Heart left ventricle (tissue), 16 donors: ENCODE measurements around the gene CD96. TPM values are rescaled to one million over a fixed set of nuclear protein-coding genes. Genes with fewer than 3 reads are reported as not detected.

Experiments used
- ATAC-seq, 4 donors: fragments of 200-7000 bp; cut with Tn5 transposase; one replicate each; pipeline ENCODE4 v1.9.1; 2020 to 2022; ENCODE audit warnings: moderate library complexity in 4 of 4, mild to moderate bottlenecking in 3 of 4, moderate number of reproducible peaks in 1 of 4
- DNase-seq, 5 donors: peaks; one replicate each; pipeline ENCODE4 v3.0.0-alpha.2; 2020
- H3K27ac ChIP-seq, 12 donors: fragments of 200-600 bp; sonication (generic) in 4 of 12; one replicate each; pipeline versions ENCODE4 v1.5.0 to v1.8.0; 2016 to 2022; ENCODE audit warnings: mild to moderate bottlenecking in 2 of 12
- H3K27me3 ChIP-seq, 9 donors: fragments of 200-600 bp; sonication (generic) in 2 of 9; one replicate each; pipeline versions ENCODE4 v1.5.1 to v1.8.0; 2016 to 2022; ENCODE audit warnings: mild to moderate bottlenecking in 3 of 9
- H3K36me3 ChIP-seq, 9 donors: fragments of 200-600 bp; sonication (generic) in 2 of 9; one replicate each; pipeline versions ENCODE4 v1.5.0 to v1.8.0; 2018 to 2022; ENCODE audit warnings: mild to moderate bottlenecking in 2 of 9
- H3K4me1 ChIP-seq, 12 donors: fragments of 200-600 bp; sonication (generic) in 4 of 12; one replicate each; pipeline versions ENCODE4 v1.5.0 to v1.8.0; 2016 to 2022; ENCODE audit warnings: mild to moderate bottlenecking in 3 of 12
- H3K4me3 ChIP-seq, 12 donors: fragments of 200-600 bp; sonication (generic) in 4 of 12; one replicate each; pipeline versions ENCODE4 v1.5.0 to v1.8.0; 2017 to 2022; ENCODE audit warnings: mild to moderate bottlenecking in 9 of 12, moderate library complexity in 4 of 12
- H3K9me3 ChIP-seq, 12 donors: fragments of 200-600 bp; sonication (generic) in 4 of 12; one replicate each; pipeline versions ENCODE4 v1.5.0 to v1.8.0; 2016 to 2022; ENCODE audit warnings: mild to moderate bottlenecking in 1 of 12
- POLR2A ChIP-seq, 2 donors: fragments of 450-650 bp; IDR thresholded peaks; one replicate each; pipeline ENCODE4 v1.6.1; 2017; ENCODE audit warnings: antibody characterized with exemption in 2 of 2, mild to moderate bottlenecking in 2 of 2, moderate library complexity in 2 of 2
- WGBS, 4 donors: extraction: QIAGEN DNeasy Blood & Tissue Kit in 2 of 4; methylation state at CpG; one replicate each; pipeline versions ENCODE4 v1.1.5 to v1.1.7; 2013 to 2018; 5-methylcytosine and 5-hydroxymethylcytosine counted together
- intact Hi-C, 10 donors: fragments of 100-400 bp; cut with DNase I; formaldehyde crosslinking; loops; one replicate each; pipeline versions ENCODE4 v1.11.1 to v1.14.2; 2022
- polyA plus RNA-seq, 2 donors: library from polyadenylated mRNA; stranded (reverse); fragments of 200-250 nt; gene quantifications; one replicate each; pipeline ENCODE4 v1.2.3, GENCODE V29; 2013
- total RNA-seq, 9 donors: library from RNA; depleted of rRNA in 2 of 9; stranded (reverse); fragments of >200 nt in 2 of 9; fragmentation: NEBNext Ultra II Directional in 3 of 9; extraction: Animal tissue kit (Norgen Biotek cat#: 25700) in 3 of 9; gene quantifications; one replicate each; pipeline versions ENCODE4 v1.1.0 to v1.2.4, GENCODE V29; 2016 to 2023
- TF ChIP-seq, protein P1 (sequence below), 12 donors: fragments of 200-600 bp; sonication (generic) in 4 of 12; IDR thresholded peaks; one replicate each; pipeline versions ENCODE4 v1.5.0 to v1.8.0; 2018 to 2022; ENCODE audit warnings: antibody characterized with exemption in 12 of 12, mild to moderate bottlenecking in 5 of 12
- donor health status: ischemic (EF 13 %, LVEDD 7.1; RV severe dilation, severe dysfunction).
- donor health status: healthy with polysubstance abuse.
- donor health status: DM: no; HTN: yes; CAD: no.
- donor health status: DM: no; HTN: no; CAD: no.
- donor health status: ischemic (EF 25% LVEDD 6.9; RV normal size, moderate dysfunction).
- donor health status: ischemic (EF 25% LVEDD 5.7; RV mildly dilated, moderate dysfunction).
- donor health status: healthy.
- donor health status: DM: yes; HTN: yes; CAD: no.
- donor health status: ischemic (EF 35%, LVEDD 5.7; RV mildly dilated, moderate dysfunction).
- donor health status: nonischemic (EF 11% LVEDD 7.7; RV severe dilation, severe dysfunction).
- donor health status: DM: yes; HTN: yes; CAD: no.
- donor health status: PGD.
- donor health status: ischemic (EF 29% LVEDD 5.4; RV normal size, mild dysfunction).
- donor health status: nonischemic (EF 23%, LVEDD 6.1; RV moderate dilation, normal function).

The CD96 gene
- total and polyA plus RNA-seq, 11 donors, result 0.08 to 4.4 (median 0.28) TPM; not detected in 4

DNA sequence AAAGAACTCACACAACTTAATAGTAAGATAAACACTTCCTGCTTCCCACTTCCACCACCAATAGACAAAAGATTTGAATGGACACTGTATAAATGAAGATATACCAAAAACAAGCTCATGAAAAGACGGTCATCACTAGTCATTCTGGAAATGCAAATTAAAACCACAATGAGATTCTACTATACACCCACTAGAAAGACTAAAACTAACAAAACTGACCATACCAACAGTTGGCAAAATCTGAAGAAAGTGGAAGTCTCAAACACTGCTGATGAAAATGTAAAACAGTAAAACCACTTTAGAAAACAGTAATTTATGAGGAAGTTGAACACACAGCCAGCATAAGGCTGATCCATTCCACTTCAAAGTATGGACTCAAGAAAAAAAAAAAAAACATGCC lies 35.6 kb upstream of the CD96 start:
- 77 to 88% (median 79%) methylated on average over 1 of the region's 1 CpG for WGBS, 4 donors
- no peak for TF ChIP-seq POLR2A (IDR thresholded peaks at IDR 0.05)
- TF ChIP-seq, protein P1, sequence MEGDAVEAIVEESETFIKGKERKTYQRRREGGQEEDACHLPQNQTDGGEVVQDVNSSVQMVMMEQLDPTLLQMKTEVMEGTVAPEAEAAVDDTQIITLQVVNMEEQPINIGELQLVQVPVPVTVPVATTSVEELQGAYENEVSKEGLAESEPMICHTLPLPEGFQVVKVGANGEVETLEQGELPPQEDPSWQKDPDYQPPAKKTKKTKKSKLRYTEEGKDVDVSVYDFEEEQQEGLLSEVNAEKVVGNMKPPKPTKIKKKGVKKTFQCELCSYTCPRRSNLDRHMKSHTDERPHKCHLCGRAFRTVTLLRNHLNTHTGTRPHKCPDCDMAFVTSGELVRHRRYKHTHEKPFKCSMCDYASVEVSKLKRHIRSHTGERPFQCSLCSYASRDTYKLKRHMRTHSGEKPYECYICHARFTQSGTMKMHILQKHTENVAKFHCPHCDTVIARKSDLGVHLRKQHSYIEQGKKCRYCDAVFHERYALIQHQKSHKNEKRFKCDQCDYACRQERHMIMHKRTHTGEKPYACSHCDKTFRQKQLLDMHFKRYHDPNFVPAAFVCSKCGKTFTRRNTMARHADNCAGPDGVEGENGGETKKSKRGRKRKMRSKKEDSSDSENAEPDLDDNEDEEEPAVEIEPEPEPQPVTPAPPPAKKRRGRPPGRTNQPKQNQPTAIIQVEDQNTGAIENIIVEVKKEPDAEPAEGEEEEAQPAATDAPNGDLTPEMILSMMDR (IDR thresholded peaks at IDR 0.05), result no peak
- Histone ChIP-seq H3K4me3 (no peak overlapping the region), H3K36me3 (no peaks in the 10 kb centered on the region), H3K27ac (no peak overlapping the region), H3K4me1 (no peaks in the 10 kb centered on the region), H3K9me3 (peaks cover 0 to 7% (median 0%) of the 10 kb centered on the region in 12 donors), H3K27me3 (no peaks in the 10 kb centered on the region)
- ATAC-seq (no peak), DNase-seq (no peak)
- intact Hi-C loops, result no loop called here

DNA sequence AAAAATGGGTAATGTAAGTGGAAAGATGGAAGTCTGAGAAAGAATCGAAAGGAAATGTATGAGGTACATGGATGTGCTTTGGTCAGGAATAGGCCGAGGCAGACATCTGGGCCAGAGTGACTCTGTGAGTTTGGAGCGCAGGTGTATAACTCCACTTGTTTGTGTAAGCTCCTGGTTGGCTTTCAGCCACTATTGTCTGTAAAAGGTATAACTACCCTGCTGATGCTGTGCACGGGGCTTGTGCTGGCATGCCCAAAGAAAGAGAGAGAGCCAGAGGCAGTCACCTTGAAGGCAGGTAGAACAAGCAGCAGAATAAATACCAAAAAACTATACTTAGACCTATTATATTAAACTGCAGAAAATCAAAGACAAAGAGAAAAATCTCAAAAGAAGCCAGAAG lies 32.7 kb upstream of the CD96 start:
- Histone ChIP-seq H3K4me3 (no peak overlapping the region), H3K9me3 (no peaks in the 10 kb centered on the region), H3K4me1 (no peaks in the 10 kb centered on the region), H3K36me3 (no peaks in the 10 kb centered on the region), H3K27ac (no peak overlapping the region), H3K27me3 (peaks cover 0 to 5% (median 0%) of the 10 kb centered on the region in 9 donors)
- intact Hi-C loops, result no loop called here
- DNase-seq (no peak), ATAC-seq (no peak)
- 85 to 92% (median 89%) methylated on average over 4 of the region's 4 CpGs for WGBS, 4 donors
- TF ChIP-seq, protein P1 (IDR thresholded peaks at IDR 0.05), result no peak
- no peak for TF ChIP-seq POLR2A (IDR thresholded peaks at IDR 0.05)

- intact Hi-C loops, result no loop called here
- Histone ChIP-seq H3K36me3 (no peaks in the 10 kb centered on the region), H3K9me3 (no peaks in the 10 kb centered on the region), H3K4me1 (no peaks in the 10 kb centered on the region), H3K27ac (no peak overlapping the region), H3K27me3 (peaks cover 0 to 5% (median 0%) of the 10 kb centered on the region in 9 donors), H3K4me3 (no peak overlapping the region)
- 80 to 87% (median 84%) methylated on average over 4 of the region's 4 CpGs for WGBS, 4 donors
- TF ChIP-seq, protein P1 (IDR thresholded peaks at IDR 0.05), result no peak
- no peak for TF ChIP-seq POLR2A (IDR thresholded peaks at IDR 0.05)
- DNase-seq (no peak), ATAC-seq (no peak)
Measured at GRCh38 chr3:111517801-111518200, 24.2 kb upstream of the CD96 start.

GRCh38 chr3:111519178-111519855 lies 22.7 kb upstream of the CD96 start:
- 57 to 69% (median 64%) methylated on average over 6 of the region's 6 CpGs for WGBS, 4 donors
- Histone ChIP-seq H3K27ac (no peak overlapping the region), H3K4me3 (no peak overlapping the region), H3K4me1 (no peaks in the 10 kb centered on the region), H3K27me3 (no peaks in the 10 kb centered on the region), H3K36me3 (no peaks in the 10 kb centered on the region), H3K9me3 (no peaks in the 10 kb centered on the region)
- ATAC-seq (no peak), DNase-seq (no peak)
- intact Hi-C loops, result no loop called here
- no peak for TF ChIP-seq POLR2A (IDR thresholded peaks at IDR 0.05)
- TF ChIP-seq, protein P1 (IDR thresholded peaks at IDR 0.05), result no peak
